Ecto neural progenitor cell (in vitro differentiated cells): ENCODE measurements around the gene VPS33B.
"Not testable (repeated sequence)": the region's sequence is repeated elsewhere in the genome, so short reads cannot be mapped to it uniquely, and the experiment has no call there.

Source experiments
- DNase-seq: peaks from one replicate; pipeline ENCODE4 v3.0.0-alpha.2; 2018; ENCODE audit warnings: low spot score

Gene VPS33B

DNA sequence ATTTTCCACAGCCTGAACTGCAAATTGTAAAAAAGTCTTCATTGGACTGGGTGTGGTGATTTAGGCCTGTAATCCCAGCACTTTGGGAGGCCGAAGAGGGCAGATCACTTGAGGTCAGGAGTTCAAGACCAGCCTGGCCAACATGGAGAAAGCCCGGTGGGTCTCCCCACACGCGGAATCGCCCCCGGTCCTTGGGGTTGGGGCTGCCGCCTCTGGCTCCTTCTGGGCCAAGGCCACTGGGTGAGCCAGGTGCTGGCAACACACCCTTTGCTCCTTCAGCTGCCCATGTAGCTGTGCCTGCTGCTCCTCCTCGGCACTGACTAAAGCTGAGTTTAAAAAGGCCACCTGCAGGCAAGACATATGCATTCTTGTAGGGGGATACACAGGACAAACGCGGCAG lies 9.4 kb upstream of the VPS33B start:
- no peak for DNase-seq

DNA sequence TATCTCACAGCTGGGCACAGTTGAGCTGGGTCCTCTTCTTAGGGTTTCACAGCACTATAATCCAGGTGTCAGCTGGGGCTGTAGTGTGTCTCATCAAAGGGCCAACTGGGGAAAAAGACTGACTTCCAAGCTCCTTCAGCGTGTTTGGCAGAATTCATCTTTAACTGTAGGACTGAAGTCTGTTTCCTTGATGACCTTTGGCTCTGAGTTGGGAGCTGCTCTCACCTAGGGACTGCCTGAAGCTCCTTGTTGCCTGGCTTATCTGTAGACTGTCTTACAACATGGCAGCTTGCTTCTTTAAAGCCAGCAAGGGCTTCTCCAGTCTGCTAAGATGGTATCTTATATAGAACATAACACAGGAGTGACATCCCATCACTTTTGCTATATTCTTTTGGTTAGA lies 5.3 kb upstream of the VPS33B start:
- DNase-seq: no peak

DNA sequence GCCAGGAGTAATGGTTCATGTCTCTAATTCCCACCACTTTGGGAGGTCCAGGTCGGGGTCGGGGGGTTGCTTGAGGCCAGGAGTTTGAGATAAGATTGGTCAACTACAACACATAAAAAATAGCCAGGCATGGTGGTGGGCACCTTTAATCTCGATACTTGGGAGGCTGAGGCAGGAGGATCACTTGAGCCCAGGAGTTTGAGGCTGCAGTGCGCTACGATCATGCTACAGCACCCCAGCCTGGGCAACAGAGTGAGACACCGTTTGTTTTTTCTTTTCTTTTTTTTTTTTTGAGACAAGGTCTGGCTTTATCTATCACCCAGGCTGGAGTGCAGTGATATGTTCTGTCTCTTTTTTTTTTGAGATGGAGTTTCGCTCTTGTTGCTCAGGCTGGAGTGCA lies 1.3 kb upstream of the VPS33B start:
- DNase-seq: no peak

DNA sequence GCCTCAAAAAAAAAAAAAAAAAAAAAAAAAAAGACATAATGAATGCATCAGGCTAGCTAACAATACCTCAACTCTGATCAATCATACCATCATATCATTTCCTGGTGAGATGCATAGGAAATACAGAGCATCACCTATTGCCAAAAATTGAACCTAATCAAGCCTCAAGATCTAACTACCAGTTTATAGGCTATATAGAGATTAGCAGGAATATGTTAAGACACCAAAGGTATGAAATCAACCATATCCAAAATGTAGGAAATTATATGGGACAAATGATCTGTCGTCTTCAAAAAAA lies 387 bp upstream of the VPS33B start:
- no peak for DNase-seq

DNA sequence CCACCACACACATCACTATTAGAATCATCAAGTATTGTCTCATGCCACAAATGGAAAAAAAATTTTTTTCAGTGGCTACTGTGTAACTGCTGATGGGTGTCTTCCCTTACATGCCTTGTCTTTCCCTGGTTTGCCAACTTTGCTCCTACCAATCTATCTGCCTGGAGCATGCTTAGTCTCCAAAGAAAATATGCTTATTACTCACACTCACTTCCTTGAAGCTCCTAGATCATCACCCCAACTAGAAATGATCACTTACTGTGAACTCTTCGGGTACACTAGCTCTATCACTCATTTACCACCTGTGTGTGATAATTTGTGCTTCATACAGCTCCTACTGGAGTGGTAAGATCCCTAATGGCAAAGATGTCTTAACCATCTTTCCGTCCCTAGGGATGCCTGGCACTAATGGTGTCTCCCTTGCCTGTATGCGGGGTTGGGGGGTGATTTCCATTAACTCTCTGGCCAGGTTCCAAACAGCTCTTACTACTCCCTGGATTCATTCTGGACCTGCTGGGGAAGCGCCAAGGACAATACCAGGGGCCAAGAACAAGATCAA lies 799 bp downstream of the VPS33B start:
- DNase-seq: no peak

DNA sequence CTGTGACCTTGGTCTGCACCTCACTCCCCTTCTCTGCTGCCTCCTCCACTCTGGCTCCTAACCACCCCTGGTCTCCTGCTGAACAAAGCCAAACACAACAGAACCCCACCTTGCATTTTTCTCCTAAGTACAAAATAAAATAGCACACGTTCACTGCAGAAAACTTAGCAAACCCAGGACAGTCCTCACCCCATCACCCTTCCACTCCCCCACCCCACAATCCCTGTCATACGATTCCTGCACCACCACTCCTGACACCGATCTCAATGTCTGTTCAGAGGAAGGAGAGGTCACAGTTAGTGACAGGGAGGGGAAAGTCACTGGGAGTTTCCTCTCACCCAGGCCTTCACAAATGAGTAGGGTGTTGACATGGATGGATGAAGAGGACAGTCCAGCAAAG lies 4.2 kb downstream of the VPS33B start:
- no peak for DNase-seq

DNA sequence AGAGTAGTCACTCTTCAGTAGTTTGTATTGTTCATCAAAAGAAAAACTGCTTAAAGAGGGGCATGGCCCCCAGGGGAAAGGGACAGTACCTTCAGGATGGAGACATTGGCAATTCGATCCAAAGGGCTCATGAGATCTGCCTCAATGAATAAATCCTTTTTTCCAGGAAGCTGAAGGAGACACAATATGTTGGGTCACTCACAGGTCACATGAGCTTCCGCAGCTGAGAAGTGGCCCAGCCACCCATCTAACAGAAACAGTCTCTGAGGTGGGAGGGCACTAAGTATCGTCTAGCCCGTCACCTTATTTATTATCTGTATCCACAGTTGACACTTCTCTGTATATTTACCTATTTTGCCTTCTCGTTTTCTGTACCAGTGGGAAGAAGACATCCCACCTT lies 4.7 kb downstream of the VPS33B start:
- DNase-seq: no peak

DNA sequence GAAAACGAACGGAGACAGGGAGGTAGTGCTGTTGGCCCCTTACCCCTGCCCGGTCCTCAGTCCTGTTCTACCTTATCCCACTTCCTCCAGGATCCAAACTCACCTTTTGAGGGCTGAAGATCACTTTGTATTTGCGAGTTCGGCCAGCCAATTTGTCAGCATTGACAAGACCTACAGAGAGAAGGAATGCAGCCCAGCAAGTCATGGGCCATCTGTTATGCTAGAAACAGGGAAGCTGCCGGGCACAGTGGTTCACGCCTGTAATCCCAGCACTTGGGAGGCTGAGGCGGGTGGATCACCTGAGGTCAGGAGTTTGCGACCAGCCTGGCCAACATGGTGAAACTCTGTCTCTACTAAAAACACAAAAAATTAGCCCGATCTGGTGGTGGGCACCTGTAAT lies 8.7 kb downstream of the VPS33B start:
- not testable (repeated sequence) for DNase-seq

DNA sequence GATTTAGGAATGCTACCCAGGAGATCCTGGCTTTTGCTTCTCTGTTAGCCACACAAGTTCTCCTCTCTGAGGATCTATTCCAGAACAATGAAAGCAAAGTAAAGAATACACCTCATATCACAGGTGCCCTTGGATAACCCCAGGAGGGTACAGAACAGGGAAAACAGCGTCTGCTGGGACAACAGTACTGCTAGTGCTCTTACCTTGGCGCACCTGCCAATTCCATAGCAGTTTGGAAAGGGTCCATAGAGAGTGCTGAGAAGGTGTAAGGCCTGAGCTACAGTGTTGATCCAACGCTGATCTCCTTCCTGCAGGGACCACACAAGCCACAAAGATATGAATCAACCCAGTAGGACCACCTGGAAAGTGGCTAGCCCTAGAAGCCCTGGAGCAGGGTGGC lies 15.1 kb downstream of the VPS33B start:
- DNase-seq: no peak

DNA sequence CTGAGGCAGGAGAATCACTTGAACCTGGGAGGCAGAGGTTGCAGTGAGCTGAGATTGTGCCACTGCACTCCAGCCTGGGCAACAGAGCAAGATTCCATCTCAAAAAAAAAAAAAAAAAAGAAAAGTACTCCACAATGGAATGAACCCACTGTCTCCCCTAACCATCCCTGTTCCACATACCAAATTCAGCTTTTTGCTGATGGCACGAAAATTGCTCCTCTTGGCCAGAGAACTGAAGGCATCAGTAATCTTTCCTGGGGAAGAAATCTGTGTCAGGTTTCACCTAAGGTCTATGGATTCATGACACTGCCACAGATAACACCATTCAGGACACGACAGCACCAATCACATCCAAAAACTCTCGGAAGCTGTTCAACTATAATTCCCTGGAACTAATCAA lies 21.2 kb downstream of the VPS33B start:
- no peak for DNase-seq

DNA sequence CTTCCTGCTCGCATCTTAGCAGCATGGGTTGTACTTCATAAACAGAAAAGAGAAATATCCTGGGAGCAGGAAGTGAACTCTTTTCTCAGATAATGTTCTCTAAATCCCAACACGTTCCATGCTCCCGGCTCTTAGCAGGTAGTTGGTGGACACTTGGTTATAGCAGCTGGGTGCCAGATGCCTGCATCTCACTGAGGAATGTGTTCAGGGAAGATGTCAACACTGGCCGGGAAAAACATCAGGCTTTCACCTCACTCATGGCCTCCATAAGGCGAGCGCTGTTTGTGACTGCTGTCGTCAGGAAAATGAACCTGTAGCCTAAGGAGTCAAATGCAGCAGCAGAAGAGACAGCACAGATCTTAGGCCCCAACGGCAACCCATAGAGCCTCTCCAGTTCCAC lies 23.7 kb downstream of the VPS33B start:
- DNase-seq: no peak

DNA sequence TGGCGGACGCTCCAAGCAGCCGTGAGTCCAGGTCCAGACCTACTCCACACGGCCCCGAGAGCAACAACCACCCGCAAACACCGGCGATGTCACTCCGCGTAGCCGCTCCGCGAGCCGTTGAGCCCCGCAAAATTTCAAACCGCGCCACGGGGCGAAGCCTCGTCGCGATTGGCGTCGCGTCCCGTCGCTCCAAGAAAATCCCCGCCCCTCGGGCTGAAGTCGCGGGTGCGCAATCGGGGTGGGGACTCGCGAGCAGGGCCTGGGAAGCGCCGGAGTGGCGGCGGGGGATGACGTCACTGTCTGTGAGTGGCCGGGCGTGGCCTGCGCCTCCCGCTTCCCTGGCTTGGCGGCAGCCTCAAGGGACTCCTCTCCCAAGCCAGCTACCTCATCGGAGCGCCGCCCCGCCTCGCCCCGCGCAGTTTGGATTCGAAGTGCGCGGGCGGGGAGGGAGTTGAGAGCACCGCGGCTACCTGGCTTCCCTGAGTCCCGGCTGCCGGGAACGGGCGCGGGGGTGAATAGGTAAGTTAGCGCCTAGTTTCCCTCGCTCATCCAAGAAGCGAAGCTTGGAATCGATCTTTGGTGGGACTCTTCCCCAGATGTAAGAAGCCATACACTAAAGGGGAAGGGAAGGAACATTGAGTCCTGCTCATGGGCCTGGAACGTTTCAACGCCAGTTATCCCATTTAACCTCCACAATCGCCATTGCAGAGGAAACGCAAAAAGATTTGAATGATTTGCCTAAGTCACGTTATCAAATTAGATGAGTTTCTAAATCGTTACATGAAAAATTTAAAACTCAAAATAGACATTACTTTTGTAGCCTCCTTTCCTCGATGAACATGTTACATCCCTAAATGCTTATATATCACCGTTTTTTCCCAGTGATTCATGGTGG lies 27.7 kb downstream of the VPS33B start, which contains the start of gene PRC1:
Gene PRC1, minus strand, starts transcription at position 119 of the 895 bp plus-strand sequence. Its CDS starts 118 bp downstream, at position 1.
- DNase-seq: peak; percentile 99

DNA sequence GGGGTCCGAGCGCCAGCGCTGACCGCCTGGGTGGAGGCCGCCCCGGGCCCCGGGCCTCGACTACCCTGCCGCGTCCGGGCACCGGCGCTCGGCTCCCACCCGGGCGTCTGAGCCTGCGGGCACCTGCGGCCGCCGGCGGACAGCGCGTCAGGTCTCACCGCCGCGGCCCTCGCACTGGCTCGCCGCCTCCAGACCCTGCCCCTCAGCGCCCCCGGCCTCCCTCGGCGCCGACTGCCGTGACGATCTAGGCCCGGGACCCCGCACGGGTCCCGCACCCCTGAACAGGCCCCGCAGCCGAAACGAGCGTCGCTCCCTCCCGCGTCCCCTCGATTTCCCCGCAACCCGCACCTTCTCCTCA lies 28.4 kb downstream of the VPS33B start:
- DNase-seq: no peak

DNA sequence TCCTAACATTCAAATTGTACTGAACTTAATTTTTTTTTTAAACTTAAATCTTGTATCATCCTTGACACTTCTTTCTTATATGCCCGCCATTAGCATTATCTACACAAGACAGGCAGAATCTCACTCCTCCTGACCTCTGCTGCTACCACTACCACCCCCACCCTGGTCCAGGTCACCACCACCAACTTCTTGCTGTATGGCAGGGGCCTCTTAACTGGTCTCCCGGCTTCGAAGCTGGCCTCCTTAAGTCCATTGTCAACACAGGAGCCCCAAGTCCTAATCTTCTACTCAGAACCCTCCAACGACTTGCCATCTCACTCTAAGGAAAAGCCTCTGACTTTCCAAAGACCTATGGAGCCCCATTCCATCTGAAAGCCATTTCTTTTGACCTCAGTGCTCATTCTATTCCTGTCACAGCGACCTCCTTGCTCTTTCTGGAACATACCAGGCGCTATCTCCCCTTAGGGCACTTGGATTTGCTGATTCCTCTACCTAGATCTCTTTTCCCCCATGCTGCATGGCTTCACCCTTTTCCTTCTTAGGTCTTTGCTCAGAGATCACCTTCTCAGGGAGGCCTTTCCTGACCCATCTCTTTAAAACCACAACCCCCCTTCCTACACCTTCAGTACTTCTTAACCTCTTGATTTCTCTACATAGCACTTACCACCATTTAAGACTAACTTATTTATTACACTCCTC lies 30.7 kb downstream of the VPS33B start:
- no peak for DNase-seq

DNA sequence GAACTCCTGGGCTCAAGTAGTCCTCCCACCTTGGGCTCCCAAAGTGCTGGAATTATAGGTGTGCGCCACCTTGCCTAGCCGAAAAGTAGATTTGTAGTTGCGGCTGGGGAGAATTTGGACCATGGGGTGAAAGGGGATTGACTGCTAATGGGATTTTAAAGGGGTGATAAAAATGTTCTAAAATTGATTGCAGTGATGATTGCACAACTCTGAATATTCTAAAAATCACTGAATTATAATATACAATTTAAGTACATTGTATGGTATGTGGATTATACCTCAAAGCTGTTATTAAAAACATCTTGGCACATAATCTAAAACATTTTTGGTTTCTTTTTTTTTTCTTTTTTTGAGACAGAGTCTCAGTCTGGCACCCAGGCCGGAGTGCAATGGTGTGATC lies 31.9 kb downstream of the VPS33B start:
- DNase-seq: no peak

DNA sequence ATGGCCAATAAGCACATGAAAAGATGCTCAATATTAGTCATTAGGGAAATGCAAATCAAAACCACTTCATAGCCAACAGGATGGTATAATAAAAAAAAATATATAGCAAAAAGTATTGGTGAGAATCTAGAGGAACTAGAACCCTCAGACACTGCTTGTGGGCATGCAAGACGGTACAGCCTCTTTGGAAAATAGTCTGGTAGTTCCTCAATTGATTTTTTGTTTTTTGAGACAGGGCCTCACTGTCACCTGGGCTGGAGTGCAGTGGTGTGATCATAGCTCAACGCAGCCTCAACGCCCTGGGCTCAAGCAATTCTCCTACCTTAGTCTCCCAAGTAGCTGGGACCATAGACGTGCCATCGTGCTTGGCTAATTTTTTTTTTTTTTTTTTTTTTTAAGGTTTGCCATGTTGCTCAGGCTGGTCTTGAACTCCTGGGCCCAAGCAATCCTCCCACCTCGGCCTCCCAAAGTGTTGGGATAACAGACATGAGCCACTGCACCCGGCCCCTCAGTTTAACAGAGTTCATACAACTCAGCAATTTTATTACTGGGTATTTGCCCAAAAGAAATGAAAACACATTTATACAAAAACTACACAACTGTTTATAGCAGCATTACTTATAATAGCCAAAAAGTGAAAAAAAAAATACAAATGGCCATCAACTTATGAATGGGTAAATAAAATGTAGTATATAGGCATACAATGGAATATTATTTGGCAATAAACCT lies 33.2 kb downstream of the VPS33B start:
- no peak for DNase-seq

DNA sequence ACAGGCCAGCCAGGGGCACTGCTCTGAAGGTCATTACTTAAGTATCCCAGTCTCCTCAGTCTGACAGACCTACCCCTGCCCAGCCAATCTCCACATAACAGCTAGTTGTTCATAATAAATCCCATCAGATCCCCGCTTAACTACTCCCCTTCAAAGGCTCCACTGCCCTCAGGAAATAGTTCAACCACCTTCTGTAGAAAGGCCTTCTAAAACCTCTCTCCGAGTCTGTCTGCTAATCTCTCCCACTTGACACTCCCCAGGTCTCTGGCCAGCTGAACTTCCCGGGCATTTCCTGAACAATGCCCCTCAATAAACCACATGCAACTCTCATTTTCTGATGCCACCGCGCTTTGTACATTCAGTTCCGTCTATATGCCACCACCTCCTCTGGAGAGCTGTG lies 34.1 kb downstream of the VPS33B start:
- no peak for DNase-seq

DNA sequence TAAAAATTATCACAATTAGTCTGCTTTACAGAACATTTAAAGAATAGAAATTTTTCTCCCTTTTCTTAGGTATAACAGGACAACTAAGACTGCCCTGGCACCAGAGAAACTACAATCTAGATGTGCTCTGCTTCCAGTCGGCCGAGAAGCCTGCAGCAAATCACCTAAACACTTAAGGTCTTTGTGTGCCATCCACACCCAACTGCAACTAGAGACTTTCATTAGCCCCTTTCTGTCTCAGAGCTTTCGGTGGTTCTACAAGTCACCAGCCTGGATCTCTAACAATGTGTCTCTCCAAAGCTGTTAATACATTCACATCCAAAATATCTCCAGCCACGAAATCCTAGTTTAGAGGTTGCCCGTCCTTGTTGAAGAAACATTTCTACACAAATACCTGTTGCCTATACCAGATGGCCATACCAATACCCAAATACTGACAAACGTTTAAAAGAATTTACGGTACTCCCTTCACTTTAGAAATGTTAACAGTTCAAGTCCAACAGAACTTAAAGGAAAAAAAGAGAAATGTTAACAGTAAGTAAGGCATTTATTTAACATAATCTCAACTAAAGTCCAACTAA lies 34.7 kb downstream of the VPS33B start:
- no peak for DNase-seq

DNA sequence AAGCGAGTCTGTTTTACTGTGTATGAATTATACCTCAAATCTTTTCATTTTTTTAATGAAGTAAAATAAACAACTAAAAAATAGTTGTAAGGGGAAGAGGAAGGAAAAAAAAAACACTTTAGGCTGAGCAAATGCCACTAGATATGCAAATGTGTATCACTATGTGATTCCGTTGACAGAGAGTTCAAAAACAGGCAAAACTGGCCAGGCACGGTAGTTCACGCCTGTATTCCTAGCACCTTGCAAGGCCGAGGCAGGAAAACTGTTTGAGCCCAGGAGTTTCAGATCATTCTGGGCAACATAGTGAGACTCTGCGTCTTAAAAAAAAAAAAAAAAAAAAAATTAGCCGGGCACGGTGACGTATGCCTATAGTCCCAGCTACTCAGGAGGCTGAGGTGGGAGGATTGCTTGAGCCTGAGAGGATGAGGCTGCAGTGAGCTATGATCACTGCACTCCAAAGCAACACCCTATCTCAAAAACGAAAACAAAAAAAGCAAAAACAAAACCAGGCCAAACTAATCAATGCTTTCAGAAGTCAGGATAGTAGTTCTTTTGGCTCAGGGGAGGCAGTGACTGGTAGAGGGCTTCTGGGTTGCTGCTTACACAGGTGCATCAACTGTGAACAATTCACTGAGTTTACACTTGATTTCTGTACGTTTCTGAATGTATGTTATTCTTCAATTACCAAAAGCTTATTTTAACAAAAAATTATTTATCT lies 35.4 kb downstream of the VPS33B start:
- no peak for DNase-seq

DNA sequence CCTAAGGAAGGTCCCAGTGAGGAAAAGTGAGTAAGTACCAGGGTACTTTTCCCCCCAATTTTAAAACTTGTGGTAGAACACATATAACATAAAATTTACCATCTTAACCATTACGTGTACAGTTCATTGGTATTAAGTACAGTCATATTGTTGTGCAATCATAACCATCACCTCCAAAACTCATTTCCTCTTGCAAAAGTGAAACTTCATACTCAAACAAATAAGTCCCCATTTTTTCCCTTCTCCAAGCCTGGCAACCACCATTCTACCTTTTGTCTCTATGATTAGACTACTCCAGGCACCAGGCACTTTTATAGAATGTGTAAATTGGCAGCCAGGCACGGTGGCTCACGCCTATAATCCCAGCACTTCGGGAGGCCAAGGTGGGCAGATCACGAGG lies 40.3 kb downstream of the VPS33B start:
- no peak for DNase-seq

DNA sequence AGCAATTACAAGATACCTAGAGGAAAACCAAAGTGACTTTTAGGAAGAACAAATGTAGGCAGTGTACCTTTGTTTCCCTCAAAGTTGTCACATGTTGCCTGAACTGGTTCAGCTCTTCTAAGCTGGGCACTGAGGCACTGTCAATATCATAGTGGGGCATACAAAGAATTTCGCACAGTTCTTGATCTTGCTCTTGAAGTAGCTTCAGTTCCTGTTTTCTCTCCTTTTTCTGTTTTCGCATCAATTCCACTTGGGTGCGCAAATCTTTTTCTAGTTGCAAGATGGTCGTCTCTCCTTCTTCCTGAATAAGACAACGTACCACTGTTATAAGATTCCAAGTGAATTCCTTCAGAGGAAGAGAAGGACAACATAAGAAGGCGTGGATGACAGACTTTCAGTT lies 40.7 kb downstream of the VPS33B start:
- no peak for DNase-seq

DNA sequence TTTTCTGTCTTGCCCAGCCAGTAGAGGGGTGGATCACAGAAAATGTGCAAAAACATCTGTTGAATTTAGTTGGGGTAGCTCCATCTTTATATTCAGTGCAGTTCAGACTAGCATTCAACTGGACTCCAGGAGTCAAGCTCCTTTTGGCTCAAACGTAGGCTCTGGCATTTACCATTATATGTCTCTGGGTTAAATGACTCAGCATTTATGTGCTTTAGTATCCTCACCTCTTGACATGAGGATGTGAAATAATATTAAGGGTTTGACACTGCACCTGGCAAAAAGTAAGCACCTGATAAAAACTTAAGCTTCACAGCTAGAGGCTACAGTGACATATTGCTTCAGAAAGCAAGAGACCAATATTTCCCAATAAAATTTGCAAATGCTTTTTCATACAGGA lies 42.8 kb downstream of the VPS33B start:
- no peak for DNase-seq
